Measurements from ENCODE around the gene WNT11.

The WNT11 gene

GRCh38 chr11:76170468-76170867 is 35.8 kb downstream of the WNT11 start:
- Histone ChIP-seq H3K27me3 (ENCODE audit: control insufficient read depth, insufficient read depth, low read length) (no peaks in the 10 kb centered on the region), H3K27ac (ENCODE audit: low read depth, low read length) (no peak overlapping the region), H3K4me3 (ENCODE audit: low read length) (no peak overlapping the region), H3K9ac (ENCODE audit: low read length) (no peak overlapping the region), H3K4me1 (ENCODE audit: control insufficient read depth, insufficient read depth, low read length) (no peaks in the 10 kb centered on the region), H3K36me3 (ENCODE audit: control insufficient read depth, insufficient read depth, low read length) (no peaks in the 10 kb centered on the region)

GRCh38 chr11:76169473-76169896 is 36.8 kb downstream of the WNT11 start:
- H3K4me1 ChIP-seq (ENCODE audit: control insufficient read depth, insufficient read depth, low read length) = no peaks in the 10 kb centered on the region
- H3K27ac ChIP-seq (ENCODE audit: low read depth, low read length) = no peak overlapping the region
- no peaks in the 10 kb centered on the region for H3K36me3 ChIP-seq (ENCODE audit: control insufficient read depth, insufficient read depth, low read length)
- no peak overlapping the region for H3K9ac ChIP-seq (ENCODE audit: low read length)
- no peak overlapping the region for H3K4me3 ChIP-seq (ENCODE audit: low read length)
- H3K27me3 ChIP-seq (ENCODE audit: control insufficient read depth, insufficient read depth, low read length) = no peaks in the 10 kb centered on the region

GRCh38 chr11:76167590-76167989 is 38.7 kb downstream of the WNT11 start:
- Histone ChIP-seq H3K36me3 (ENCODE audit: control insufficient read depth, insufficient read depth, low read length) (no peaks in the 10 kb centered on the region), H3K27me3 (ENCODE audit: control insufficient read depth, insufficient read depth, low read length) (no peaks in the 10 kb centered on the region), H3K27ac (ENCODE audit: low read depth, low read length) (no peak overlapping the region), H3K9ac (ENCODE audit: low read length) (no peak overlapping the region), H3K4me3 (ENCODE audit: low read length) (no peak overlapping the region), H3K4me1 (ENCODE audit: control insufficient read depth, insufficient read depth, low read length) (no peaks in the 10 kb centered on the region)

DNA sequence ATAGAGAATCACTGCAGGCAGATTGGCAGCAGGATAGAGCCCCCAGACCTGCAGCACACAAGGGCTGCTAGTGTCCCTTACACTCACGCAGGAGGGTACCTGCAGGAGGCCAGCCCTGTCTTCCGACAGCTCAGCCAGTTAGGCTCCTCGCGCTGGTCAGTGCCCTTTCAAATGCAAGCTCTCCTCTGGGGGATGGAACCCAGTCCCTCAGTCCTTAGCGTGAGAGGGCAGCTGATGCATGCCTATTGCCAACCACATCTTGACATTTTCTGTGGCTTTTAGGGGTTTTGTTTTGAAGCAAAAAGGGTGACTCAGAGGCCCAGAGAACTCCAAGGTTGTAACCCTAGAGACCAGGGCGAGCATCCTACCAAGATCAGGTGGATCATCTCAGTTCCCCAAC is 40.0 kb downstream of the WNT11 start:
- H3K27ac ChIP-seq (ENCODE audit: low read depth, low read length) = no peak overlapping the region
- no peak overlapping the region for H3K4me3 ChIP-seq (ENCODE audit: low read length)
- no peaks in the 10 kb centered on the region for H3K27me3 ChIP-seq (ENCODE audit: control insufficient read depth, insufficient read depth, low read length)
- no peaks in the 10 kb centered on the region for H3K4me1 ChIP-seq (ENCODE audit: control insufficient read depth, insufficient read depth, low read length)
- H3K36me3 ChIP-seq (ENCODE audit: control insufficient read depth, insufficient read depth, low read length) = no peaks in the 10 kb centered on the region
- H3K9ac ChIP-seq (ENCODE audit: low read length) = no peak overlapping the region

- Histone ChIP-seq H3K4me3 (ENCODE audit: low read length) (no peak overlapping the region), H3K27me3 (ENCODE audit: control insufficient read depth, insufficient read depth, low read length) (no peaks in the 10 kb centered on the region), H3K9ac (ENCODE audit: low read length) (no peak overlapping the region), H3K4me1 (ENCODE audit: control insufficient read depth, insufficient read depth, low read length) (no peaks in the 10 kb centered on the region), H3K36me3 (ENCODE audit: control insufficient read depth, insufficient read depth, low read length) (no peaks in the 10 kb centered on the region), H3K27ac (ENCODE audit: low read depth, low read length) (no peak overlapping the region)
These were observed 41.2 kb downstream of the WNT11 start for GRCh38 chr11:76164861-76165751.

DNA sequence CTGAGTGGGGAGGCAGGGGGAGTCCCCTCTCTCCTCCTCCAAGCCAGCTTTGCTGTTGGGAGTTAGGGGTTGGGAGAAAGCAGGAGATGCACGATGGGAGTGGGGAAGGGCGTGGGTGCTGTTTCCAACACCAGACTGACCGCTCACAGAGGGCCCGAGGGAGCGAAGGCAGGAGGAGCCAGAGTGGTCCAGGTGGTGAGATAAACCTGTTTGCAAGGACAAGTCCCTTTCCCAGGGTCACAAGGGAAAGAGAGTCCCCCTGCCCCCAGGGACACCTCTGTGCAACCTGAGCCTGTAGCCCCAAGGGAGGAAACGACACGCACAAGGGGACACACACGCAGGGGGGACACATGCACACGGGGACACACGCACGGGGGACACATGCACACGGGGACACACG is 42.2 kb downstream of the WNT11 start:
- H3K27me3 ChIP-seq (ENCODE audit: control insufficient read depth, insufficient read depth, low read length) = no peaks in the 10 kb centered on the region
- H3K27ac ChIP-seq (ENCODE audit: low read depth, low read length) = no peak overlapping the region
- H3K4me1 ChIP-seq (ENCODE audit: control insufficient read depth, insufficient read depth, low read length) = no peaks in the 10 kb centered on the region
- H3K9ac ChIP-seq (ENCODE audit: low read length) = no peak overlapping the region
- H3K36me3 ChIP-seq (ENCODE audit: control insufficient read depth, insufficient read depth, low read length) = no peaks in the 10 kb centered on the region
- H3K4me3 ChIP-seq (ENCODE audit: low read length) = no peak overlapping the region

GRCh38 chr11:76163289-76163880 is 42.9 kb downstream of the WNT11 start:
- no peak overlapping the region for H3K9ac ChIP-seq (ENCODE audit: low read length)
- no peak overlapping the region for H3K4me3 ChIP-seq (ENCODE audit: low read length)
- no peaks in the 10 kb centered on the region for H3K4me1 ChIP-seq (ENCODE audit: control insufficient read depth, insufficient read depth, low read length)
- no peak overlapping the region for H3K27ac ChIP-seq (ENCODE audit: low read depth, low read length)
- no peaks in the 10 kb centered on the region for H3K27me3 ChIP-seq (ENCODE audit: control insufficient read depth, insufficient read depth, low read length)
- no peaks in the 10 kb centered on the region for H3K36me3 ChIP-seq (ENCODE audit: control insufficient read depth, insufficient read depth, low read length)

- Histone ChIP-seq H3K27me3 (ENCODE audit: control insufficient read depth, insufficient read depth, low read length) (no peaks in the 10 kb centered on the region), H3K27ac (ENCODE audit: low read depth, low read length) (no peak overlapping the region), H3K4me3 (ENCODE audit: low read length) (no peak overlapping the region), H3K9ac (ENCODE audit: low read length) (no peak overlapping the region), H3K36me3 (ENCODE audit: control insufficient read depth, insufficient read depth, low read length) (no peaks in the 10 kb centered on the region), H3K4me1 (ENCODE audit: control insufficient read depth, insufficient read depth, low read length) (no peaks in the 10 kb centered on the region)
These were observed 43.7 kb downstream of the WNT11 start for GRCh38 chr11:76162336-76163288.

DNA sequence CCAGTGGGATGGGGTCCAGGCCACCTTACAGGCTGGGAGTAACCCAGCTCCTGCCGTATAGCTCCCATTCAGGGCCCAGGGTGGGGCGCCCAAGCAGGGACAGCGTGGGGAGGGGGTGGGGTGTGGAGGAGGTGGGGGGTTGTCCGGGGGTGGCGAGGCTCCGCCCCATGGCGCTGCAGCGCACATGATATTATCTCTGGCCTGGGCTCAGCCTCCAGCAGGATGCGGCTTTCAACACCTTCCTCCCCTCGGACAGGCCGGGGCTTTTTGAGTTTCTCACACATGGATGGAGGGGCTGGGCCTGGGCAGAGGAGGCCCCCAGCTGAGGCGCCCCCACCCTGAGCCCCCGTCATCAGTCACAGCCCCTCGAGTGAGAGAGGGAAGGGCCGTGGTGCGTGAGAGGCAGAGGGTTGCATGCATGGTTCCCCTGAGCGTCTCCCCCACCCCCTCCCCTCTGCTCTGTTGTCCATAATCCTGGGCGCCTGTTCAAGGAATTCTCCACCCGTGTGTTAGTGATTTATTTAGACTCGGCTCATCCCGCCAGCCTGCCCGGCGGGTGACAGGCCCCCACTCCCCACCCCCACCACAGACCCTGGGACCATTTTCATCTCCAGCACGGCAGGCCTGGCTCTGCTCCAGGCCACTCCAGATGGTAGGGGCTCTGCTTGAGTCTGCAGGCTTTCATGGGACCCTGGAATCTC is 44.9 kb downstream of the WNT11 start:
- no peak overlapping the region for H3K9ac ChIP-seq (ENCODE audit: low read length)
- H3K27me3 ChIP-seq (ENCODE audit: control insufficient read depth, insufficient read depth, low read length) = no peaks in the 10 kb centered on the region
- no peaks in the 10 kb centered on the region for H3K36me3 ChIP-seq (ENCODE audit: control insufficient read depth, insufficient read depth, low read length)
- no peak overlapping the region for H3K4me3 ChIP-seq (ENCODE audit: low read length)
- no peak overlapping the region for H3K27ac ChIP-seq (ENCODE audit: low read depth, low read length)
- H3K4me1 ChIP-seq (ENCODE audit: control insufficient read depth, insufficient read depth, low read length) = no peaks in the 10 kb centered on the region

DNA sequence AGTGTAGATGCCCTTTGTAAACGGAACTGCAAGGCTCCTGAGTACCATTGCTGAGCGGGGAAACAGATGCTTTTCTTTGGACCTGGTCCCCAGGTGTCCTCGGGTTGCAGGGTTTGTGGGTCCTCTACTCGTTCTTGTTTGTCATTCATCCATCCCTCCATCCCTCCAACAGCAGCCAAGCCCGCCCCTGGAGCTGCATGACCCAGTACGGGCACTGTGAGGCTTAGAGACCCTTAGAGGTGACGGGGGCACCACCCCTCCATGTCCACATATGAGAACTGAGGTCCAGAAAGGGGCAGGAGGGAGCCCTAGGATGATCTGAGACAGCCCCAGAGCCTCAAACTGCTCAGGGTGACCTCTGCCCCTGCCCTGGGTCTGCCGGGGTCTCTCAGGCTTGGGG is 45.4 kb downstream of the WNT11 start:
- H3K27me3 ChIP-seq (ENCODE audit: control insufficient read depth, insufficient read depth, low read length) = no peaks in the 10 kb centered on the region
- no peak overlapping the region for H3K4me3 ChIP-seq (ENCODE audit: low read length)
- no peak overlapping the region for H3K27ac ChIP-seq (ENCODE audit: low read depth, low read length)
- H3K4me1 ChIP-seq (ENCODE audit: control insufficient read depth, insufficient read depth, low read length) = no peaks in the 10 kb centered on the region
- H3K9ac ChIP-seq (ENCODE audit: low read length) = no peak overlapping the region
- no peaks in the 10 kb centered on the region for H3K36me3 ChIP-seq (ENCODE audit: control insufficient read depth, insufficient read depth, low read length)

- H3K4me1 ChIP-seq (ENCODE audit: control insufficient read depth, insufficient read depth, low read length) = no peaks in the 10 kb centered on the region
- no peak overlapping the region for H3K9ac ChIP-seq (ENCODE audit: low read length)
- no peak overlapping the region for H3K27ac ChIP-seq (ENCODE audit: low read depth, low read length)
- H3K27me3 ChIP-seq (ENCODE audit: control insufficient read depth, insufficient read depth, low read length) = no peaks in the 10 kb centered on the region
- no peak overlapping the region for H3K4me3 ChIP-seq (ENCODE audit: low read length)
- H3K36me3 ChIP-seq (ENCODE audit: control insufficient read depth, insufficient read depth, low read length) = no peaks in the 10 kb centered on the region
These were observed 46.2 kb downstream of the WNT11 start for GRCh38 chr11:76159983-76160661.

All from rectal smooth muscle tissue (tissue), 1 donor.